Stimulated activated CD4-positive, alpha-beta T cell treated with anti-CD3 and anti-CD28 coated beads, Interleukin-4, amount 100 ng/mL, for 24 hours (primary cell): ENCODE measurements around the gene PARD6G.
"Not testable (repeated sequence)": the region's sequence is repeated elsewhere in the genome, so short reads cannot be mapped to it uniquely, and the experiment has no call there.

Experiments used
- DNase-seq: peaks from one replicate; pipeline ENCODE4 v3.0.0-alpha.2; 2020

The PARD6G gene, protein sequence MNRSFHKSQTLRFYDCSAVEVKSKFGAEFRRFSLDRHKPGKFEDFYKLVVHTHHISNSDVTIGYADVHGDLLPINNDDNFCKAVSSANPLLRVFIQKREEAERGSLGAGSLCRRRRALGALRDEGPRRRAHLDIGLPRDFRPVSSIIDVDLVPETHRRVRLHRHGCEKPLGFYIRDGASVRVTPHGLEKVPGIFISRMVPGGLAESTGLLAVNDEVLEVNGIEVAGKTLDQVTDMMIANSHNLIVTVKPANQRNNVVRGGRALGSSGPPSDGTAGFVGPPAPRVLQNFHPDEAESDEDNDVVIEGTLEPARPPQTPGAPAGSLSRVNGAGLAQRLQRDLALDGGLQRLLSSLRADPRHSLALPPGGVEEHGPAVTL

DNA sequence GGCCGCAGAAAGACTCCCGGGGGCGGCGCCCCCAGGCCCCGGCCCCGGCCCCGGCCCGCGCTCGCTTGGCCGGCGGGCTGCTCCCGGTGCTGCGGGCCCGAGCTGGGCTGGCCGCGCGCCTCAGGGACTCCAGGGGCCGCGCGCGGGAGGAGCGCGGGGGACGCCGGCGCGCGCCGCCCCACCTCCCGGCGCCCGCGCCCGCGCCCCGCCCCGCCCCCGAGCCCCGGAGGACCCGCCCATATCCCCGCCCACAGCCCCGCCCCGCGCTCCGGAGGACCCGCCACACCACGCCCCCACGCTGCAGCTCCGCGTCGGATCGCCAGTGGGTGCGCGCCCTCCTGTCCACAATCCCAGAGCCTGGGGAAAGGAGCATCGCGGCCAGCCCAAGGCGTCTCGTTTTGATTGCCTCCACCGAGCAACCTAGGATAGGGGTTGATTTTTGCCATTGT lies at the start of gene PARD6G:
Gene PARD6G (minus strand): TSS at position 122 of the 449 bp plus-strand sequence. CDS start 166 bp downstream, outside the sequence.
- peak; percentile 56 for DNase-seq

DNA sequence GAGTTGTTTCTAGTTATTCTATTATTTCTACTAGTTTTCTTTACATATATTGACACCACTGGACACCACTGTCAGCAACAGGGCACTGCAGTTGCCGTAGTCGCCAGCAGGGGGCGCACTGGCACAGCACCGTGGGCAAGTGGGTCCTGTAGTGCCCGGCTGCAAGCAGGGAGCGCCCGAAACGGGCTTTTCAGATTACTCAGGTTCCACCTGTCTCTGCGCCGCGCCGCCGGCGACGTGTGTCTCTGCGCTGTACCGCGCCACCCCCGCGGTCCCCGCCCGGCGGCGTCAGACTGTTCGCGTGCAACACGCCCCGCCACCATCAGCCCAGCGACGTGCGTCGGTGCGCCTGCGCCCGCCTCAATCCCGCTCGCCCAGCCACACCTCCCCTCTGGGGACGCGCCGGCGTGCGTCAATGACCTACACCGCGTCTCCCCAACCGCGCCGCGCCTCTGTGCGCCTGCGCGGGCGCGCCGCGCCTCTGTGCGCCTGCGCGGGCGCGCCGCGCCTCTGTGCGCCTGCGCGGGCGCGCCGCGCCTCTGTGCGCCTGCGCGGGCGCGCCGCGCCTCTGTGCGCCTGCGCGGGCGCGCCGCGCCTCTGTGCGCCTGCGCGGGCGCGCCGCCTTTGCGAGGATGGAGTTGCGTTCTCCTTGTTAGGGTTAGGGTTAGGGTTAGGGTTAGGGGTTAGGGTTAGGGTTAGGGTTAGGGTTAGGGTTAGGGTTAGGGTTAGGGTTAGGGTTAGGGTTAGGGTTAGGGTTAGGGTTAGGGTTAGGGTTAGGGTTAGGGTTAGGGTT lies 15.1 kb upstream of the PARD6G start:
- not testable (repeated sequence) for DNase-seq

DNA sequence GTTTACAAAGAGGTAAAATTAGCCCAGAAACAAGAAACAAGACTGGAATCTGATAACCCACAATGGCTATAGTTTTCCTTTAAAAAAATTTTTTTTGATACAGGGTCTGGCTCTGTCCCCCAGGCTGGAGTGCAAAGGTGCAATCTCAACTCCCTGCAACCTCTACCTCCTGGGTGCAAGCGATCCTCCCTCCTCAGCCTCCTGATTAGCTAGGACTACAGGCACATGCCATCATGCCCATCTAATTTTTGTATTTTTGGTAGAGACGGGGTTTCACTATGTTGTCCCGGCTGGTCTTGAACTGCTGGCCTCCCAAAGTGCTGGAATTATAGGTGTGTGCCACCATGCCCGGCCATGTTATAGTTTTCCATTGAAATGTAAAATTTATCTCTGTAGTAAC lies 12.3 kb upstream of the PARD6G start:
- no peak for DNase-seq

DNA sequence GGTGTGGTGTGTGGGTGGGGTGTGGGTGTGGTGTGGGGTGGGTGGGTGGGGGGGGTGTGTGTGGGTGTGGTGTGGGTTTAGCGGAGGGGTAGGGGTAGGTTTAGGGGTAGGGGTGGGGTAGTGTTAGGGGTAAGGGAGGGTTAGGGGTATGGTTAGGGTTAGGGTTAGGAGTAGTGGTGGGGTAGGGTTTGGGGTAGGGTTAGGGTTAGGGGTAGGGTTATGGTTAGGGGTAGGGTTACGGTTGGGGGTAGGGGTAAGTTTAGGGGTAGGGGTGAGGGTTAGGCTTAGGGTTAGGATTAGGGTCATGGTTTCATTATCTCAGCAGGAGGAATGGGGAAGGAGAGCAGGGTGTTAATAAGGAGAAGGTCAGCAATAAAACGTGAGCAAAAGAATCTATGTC lies 11.3 kb upstream of the PARD6G start:
- no peak for DNase-seq

DNA sequence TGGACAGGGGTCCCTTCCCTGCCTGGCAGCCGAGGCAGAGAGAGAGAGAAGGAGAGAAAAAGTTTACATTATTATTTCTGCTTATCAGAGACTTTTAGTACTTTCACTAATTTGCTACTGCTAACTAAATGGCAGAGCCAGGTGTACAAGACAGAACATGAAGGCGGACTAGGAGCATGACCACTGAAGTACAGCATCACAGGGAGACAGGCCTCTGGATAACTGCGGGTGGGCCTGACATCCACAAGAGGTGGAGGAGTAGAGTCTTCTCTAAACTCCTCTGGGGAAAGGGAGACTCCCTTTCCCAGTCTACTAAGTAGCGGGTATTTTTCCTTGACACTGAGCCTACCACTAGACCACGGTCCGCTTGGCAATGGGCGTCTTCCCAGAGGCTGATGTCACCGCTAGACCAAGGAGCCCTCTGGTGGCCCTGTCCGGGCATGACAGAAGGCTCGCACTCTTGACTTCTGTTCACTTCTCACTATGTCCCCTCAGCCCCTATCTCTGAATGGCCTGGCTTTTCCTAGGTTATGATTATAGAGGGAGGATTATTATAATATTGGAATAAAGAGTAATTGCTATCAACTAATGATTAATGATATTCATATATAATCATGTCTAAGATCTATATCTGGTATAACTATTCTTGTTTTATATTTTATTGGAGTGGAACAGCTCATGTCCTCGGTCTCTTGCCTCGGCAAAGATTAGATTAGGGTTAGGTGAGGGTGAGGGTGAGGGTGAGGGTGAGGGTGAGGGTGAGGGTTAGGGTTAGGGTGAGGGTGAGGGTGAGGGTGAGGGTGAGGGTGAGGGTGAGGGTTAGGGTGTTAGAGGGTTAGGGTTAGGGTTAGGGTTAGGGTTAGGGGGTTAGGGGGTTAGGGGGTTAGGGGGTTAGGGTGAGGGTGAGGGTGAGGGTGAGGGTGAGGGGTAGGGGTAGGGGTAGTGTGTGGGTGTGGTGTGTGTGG lies 10.5 kb upstream of the PARD6G start:
- DNase-seq, result peak; percentile 66

DNA sequence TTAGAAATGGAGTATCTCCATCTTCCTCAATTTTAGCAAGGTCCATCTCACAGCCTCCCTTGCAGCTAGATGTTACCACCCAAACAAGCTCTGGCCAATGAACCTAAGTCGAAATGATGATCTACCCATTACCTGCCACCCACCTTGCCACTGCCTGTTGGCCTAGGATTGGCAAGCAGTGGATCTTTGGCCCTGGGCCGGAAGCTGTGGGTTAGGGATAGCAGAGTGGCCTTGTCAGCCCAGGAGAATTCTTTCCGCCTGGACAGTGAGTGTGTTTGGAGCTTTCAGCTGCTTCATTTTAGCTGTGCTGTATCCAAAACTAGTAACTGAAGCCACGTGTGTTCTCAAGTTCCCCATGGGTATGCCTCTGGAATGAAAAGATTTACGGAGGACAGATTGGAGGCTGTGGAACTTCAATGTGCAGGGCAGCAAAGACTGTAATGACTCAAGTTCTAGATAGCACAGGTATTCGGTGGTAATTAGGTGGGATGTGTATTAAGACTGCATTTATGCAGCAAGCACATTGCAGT lies 7.7 kb upstream of the PARD6G start:
- no peak for DNase-seq

DNA sequence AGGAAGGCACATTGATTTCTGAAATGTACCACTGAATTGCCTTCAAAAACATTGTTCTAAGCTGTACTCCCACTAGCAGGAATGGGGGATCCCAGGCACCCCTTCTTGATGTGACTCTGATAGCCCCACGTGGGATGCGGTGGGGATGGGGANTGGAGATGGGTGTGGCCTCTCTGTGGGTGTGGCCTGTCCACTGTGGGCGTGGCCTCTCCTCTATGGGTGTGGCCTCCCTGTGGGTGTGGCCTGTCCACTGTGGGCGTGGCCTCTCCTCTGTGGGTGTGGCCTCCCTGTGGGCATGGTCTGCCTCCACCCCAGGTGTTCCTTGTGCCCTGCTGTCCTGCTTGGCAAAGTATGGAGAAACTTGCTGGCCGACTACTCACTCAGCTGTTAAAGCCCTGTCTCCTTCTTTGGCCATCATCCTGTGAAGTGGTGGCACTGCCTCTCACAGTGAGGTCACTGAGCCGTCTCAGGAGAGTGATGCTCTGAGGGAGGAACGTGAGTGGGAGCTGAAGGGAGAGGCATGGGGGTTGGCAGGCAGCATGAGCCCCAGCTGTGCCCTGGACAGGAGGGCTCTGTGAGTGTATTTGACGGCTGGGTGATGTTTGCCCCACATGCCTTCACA lies 6.7 kb upstream of the PARD6G start:
- DNase-seq, result peak; percentile 22

DNA sequence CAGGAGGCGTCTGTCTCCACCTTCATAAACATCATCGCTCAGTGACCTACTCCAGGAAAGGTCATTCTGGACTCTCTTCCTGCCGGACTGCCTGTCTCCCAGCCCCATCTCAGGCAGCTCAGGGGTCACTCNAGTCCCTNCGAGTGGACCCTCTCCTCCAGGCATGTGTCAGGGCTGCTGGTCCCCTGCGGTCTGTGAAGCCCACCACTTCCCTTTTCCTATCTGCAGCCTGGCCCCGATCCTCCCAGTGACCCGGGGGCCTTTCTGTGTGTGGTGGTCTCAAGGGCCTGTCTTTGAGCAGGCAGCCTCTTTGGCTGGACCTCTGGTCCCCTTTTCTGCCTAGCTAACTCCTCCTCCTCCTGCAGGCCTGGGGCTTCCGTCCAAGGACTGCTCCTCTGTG lies 5.9 kb upstream of the PARD6G start:
- DNase-seq, result no peak

DNA sequence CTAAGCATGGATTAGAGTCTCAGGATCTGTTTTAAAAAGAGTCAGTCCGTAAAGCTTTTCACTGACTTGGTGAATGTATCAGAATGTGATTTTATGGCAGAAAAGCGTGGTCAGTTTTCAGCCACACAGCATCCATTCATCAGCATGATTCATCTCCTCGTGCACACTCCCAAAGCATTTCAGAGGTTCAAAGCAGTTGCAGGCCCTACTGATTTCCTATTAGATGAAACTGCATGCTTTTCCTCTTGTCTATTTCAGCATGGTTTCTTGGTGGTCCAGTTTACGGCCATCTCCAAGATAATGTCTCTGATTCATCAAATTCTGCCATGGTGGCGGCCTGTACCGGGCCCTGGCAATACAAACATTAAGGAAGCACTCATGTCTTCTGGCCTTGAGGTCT lies 4.8 kb upstream of the PARD6G start:
- DNase-seq, result no peak

DNA sequence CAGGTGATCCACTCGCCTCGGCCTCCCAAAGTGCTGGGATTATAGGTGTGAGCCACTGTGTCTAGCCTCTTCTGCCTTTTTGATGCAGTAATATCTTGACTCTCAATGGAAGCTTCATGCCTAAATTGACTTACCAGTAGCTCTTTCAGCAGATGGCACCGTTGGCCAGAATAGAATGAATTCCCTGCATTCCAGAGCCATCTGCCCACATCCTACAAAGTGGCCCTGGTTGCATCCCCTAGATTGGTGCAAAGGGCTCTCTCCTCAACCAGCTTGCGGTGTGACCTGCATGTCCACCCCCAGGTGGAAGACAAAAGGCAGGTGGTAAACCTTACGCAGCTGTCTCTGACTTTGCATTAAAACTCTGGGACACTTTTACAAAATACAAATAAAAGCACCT lies 4.4 kb upstream of the PARD6G start:
- DNase-seq, result no peak

DNA sequence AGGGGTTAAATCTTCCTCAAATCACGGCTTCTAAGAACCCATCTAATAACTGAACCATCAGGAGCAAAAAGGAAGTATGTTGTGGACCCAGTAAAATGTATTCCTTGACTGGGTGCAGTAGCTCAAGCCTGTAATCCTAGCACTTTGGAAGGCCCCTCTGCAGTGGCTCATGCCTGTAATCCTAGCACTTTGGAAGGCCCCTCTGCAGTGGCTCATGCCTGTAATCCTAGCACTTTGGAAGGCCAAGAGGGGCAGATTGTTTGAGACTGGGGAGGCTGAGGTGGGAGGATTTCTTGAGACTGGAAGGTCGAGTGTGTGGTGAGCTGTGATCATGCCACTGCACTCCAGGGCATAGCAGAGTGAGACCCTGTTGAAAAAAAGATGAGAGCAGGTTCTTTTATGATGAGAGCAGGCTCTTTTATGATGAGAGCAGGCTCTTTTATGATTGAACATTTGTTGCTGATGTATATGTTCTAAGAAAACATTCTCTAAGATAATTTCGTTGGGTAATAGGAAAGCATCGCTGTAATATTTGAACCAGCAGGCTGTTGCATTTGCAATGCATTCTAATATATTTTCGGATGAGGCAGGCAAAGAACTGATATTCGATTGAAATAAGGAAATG lies 3.5 kb upstream of the PARD6G start:
- no peak for DNase-seq

DNA sequence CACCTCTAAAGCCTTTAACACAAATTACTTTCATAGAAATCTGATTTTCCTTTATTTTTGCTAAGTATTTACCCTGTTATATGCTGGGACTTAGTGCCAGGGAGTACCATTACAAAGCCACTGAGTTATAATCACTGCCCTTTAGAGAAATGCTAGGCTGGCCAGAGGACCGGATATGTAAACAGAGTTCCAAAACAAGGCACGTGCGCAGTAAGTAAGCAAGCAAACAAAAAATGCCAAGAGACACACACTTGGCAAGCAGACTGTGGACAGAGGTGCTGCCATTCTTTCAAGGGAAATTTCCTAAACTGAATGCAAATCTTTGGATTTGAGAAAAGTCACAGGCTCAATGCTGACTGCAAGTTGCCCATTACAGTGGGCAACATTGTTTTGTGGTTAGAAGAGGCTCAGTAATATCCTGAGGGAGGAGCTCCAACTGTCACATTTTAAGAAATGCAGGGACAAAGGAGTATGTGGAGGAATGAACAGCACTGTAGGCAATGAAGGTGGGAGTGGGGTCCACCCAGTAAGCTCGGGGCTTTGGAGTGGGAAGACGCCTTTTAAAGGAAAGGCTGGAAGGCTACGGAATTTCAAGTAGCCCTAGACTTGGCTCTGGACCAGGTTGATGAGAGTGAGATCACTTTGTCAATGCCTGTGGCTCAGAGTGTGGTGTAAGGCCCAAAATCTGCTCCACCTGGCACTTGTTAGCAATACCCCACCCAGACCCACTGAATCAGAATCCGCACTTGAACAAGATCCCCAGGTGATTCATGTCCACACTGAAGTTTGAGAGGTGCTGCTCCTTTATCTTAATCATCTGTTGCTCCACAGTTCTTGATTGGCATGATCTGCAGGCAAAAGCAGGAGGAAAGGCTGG lies 2.1 kb upstream of the PARD6G start:
- DNase-seq, result no peak

DNA sequence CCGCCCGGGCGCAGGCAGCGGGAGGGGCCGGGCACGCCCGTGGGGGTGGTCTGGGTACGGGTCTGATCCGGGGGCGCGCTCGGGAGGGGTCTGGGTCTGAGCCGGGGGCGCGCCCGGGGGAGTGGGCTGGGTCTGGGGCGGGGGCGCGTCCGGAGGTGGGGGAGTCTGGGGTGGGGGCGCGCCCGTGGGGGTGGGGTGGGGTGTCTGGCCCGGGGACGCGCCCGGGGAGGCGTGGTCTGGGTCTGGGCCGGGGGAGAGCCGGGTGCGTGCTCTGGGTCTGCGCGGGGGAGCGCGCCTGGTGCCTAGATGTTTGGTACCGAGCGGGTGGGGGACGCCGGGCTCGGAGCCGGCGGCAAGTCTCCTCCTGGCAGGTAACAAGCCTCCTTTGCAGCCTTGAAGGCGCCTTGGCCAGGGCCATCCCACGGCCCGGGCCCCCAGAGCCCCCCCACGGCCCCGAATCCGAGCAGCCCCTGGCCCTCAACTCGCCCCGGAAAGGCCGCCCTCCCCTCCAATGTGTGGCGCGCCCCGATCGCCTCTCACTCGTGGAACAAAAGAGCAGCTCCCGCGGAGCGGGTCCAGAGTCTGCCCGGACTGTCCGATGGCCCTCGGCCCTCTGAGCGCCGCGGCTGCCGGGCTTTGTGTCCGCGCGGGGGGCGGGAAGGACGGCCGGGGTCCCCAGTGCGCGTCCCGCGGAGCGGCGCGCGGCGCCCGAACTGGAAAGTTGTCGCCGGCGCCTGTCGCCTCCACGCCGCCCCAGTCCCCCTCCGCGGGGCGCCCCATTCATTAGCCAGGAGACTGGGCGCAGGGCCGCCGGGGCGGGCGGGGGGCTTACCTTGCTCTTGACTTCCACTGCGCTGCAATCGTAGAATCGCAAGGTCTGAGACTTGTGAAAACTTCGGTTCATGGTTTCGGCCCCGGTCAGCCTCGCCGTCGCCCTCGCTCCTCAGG lies 595 bp downstream of the PARD6G start:
- DNase-seq, result no peak

DNA sequence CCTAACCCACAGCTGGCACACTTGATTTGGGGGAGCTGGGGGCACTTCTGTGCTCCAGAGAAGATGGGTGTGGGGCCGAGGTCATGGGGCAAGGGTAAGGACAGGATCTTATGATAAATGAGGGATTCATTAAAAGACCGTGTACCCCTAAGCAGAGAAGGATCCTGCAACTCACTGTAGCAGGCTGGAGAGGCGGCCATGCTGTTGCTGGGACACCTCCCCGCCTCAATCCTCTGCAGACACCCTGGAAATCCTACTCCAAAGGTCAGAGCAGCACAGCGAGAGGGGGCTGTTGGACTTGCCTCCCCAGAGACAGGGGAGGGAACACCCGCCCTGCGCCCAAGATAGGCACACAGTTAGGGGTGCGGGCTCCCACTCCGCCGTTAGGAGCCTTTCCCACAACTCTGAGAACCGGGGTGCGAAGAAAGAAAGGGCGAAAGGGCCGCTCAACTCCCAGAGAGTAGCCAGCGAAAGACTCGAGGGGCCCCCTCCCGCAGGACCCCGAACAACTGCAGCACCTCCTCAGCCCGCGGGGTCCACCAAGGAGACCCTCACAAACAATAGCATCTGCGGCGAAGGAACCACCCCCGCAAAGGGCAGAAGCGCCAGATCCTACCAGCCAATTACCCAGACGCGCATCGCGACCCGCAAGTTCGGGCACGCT lies 1.4 kb downstream of the PARD6G start:
- no peak for DNase-seq

DNA sequence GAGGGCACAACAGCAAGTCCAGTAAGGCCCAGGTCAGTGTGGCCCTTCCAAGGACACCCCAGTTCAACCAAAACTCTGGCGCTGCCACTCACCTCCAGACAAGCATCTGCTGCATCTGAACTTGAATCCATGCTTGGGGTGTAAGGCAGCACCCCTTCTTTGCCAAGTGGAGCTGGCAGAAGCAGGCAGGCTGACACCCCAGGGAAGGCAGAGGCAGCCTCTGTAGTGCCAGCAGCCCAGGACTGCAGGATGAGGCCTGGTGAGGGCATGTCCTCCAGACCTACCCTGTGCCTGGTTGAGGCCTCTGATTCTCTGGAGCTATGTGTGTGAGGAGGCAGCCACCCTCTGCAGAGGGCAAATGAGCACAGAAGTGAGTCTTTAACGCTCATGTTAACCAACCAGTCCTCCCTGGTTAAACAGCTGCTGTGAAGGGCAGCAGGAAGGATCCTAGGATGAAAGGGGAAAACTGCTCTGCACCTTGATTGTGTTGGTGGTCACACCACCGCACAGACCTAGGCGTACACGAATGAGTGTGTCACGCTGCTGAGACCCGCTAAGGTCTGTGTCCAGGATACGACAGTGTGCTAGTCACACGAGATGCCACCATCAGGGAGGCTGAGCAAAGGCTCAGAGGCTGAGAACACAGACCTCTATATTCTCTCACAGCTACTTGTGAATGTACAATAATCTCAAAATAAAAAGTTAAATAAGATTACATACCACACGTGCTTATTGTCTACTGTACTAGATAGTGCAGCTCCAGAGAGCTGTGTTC lies 2.2 kb downstream of the PARD6G start:
- no peak for DNase-seq

DNA sequence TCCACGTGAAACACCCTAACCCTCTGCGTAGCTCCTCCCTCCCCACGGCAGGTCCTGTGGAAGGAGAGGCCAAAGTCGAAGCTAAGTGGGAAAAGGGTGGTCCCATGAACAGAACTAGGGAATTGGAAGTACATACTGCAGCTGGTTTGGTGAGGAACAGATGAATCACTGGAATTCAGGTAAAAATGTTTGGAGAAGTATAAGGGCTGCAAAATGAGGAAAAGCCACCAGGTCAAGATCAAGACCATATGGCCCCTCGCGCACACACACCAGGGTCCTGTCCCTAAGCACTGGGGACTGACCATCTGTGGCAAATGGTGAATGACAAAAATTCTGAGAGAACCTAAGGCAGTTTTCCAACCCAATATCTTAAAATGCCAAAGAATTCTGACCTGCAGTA lies 3.1 kb downstream of the PARD6G start:
- DNase-seq, result no peak

DNA sequence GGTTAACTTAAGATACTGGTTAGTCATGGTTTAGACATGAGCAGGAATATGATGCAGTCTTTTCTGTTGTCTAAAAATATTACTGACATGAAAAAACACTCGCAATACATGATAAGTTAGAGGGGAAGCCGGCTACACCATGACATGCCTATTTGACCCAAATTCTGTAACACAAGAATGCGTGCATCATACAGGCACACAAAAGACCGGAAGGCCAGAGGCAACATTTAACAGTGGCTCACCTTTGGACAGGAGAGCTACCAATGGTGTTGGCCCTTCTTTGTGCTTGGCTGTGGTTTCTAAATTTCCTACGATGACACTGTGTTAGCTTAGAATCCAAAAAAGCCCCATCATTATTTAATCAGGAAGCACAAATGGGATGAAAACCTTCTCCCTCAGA lies 4.1 kb downstream of the PARD6G start:
- DNase-seq, result no peak
